K562 (cell line): ENCODE measurements around the gene SCFD2.

Source experiments
- MTA2 ChIP-seq: fragments of 450-650 bp; IDR thresholded peaks from 2 replicates; pipeline ENCODE4 v1.6.1; 2016; ENCODE audit warnings: low read depth
- POLR2A ChIP-seq: fragments of 450-650 bp; conservative IDR thresholded peaks from 2 replicates; pipeline ENCODE4 v1.6.1; 2016
- POLR3G ChIP-seq: IDR thresholded peaks from 2 replicates; pipeline ENCODE4 v1.6.1; 2011; ENCODE audit not compliant: insufficient read length, insufficient replicate concordance; ENCODE audit errors: extremely low read depth
- PRPF4 ChIP-seq: fragments of 200-400 bp; formaldehyde crosslinking; IDR thresholded peaks from one replicate; pipeline ENCODE4 v1.6.1; 2017; ENCODE audit warnings: low read length, low read depth, mild to moderate bottlenecking; ENCODE audit not compliant: insufficient read depth, poor library complexity, severe bottlenecking
- SMC3 ChIP-seq: conservative IDR thresholded peaks from 2 replicates; pipeline ENCODE4 v1.6.1; 2011; ENCODE audit warnings: low read depth, low read length, improper control_type of control experiment; ENCODE audit not compliant: insufficient read depth
- ZKSCAN3 ChIP-seq: fragments of 250-450 bp; sonication (Bioruptor Pico); IDR thresholded peaks from 2 replicates; pipeline ENCODE4 v1.4.0; 2020
- TF ChIP-seq, protein P1 (sequence below), 3 experiments: IDR thresholded peaks in 2 of 3; conservative IDR thresholded peaks in 1 of 3; 2 replicates each; pipeline ENCODE4 v1.5.1; 2011 to 2012; ENCODE audit warnings: low read length in 3 of 3, mild to moderate bottlenecking in 3 of 3, control low read depth in 2 of 3, improper control_type of control experiment in 1 of 3, inconsistent platforms in 1 of 3, low read depth in 1 of 3, mixed read lengths in 1 of 3, moderate library complexity in 1 of 3; ENCODE audit not compliant: insufficient read depth in 2 of 3
- TF ChIP-seq, protein P2 (sequence below): fragments of 450-650 bp; formaldehyde crosslinking; IDR thresholded peaks from 2 replicates; pipeline ENCODE4 v1.4.0; 2022; ENCODE audit warnings: mild to moderate bottlenecking, moderate library complexity

DNA sequence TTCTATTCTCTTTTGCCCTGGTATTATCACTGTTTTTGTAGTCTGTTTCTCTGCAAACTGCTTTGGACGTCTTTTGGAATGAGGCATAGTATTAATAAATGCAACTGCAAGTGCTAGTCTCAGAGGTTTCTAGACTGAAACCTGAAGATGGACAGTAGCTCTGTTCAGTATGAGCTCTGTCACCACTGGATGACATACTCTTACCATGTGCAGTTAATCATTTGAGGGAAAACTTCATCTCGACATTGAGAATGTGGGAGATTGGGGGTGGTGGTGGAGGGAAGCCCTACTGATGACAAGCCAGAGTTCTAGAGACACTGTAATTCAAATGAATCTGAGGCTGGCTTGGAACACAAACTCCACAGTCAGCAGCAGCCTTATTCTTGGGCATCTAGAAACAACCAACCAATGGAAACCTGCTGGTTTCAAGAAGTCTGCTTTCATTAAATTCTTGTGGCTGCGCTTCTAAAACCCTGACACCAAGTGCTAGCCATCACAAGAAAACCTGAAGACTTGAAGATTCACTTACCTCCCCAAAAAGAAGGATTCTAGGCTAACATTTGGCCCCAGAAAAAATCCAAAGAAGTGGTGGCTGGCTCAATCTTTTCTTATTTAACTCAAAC, 342.1 kb downstream of the SCFD2 start:
- TF ChIP-seq POLR2A (no peak), MTA2 (no peak), ZKSCAN3 (CRISPR knock-in tag) (no peak), POLR3G (no peak), PRPF4 (no peak), SMC3 (no peak)
- TF ChIP-seq, protein P1, sequence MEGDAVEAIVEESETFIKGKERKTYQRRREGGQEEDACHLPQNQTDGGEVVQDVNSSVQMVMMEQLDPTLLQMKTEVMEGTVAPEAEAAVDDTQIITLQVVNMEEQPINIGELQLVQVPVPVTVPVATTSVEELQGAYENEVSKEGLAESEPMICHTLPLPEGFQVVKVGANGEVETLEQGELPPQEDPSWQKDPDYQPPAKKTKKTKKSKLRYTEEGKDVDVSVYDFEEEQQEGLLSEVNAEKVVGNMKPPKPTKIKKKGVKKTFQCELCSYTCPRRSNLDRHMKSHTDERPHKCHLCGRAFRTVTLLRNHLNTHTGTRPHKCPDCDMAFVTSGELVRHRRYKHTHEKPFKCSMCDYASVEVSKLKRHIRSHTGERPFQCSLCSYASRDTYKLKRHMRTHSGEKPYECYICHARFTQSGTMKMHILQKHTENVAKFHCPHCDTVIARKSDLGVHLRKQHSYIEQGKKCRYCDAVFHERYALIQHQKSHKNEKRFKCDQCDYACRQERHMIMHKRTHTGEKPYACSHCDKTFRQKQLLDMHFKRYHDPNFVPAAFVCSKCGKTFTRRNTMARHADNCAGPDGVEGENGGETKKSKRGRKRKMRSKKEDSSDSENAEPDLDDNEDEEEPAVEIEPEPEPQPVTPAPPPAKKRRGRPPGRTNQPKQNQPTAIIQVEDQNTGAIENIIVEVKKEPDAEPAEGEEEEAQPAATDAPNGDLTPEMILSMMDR (IDR thresholded peaks at IDR 0.05 in 2 of 3, conservative IDR thresholded peaks at IDR 0.05 in 1 of 3; ENCODE audit: insufficient read depth in 2 of 3, low read depth in 1 of 3, low read length in 3 of 3): no peak
- TF ChIP-seq, protein P2, sequence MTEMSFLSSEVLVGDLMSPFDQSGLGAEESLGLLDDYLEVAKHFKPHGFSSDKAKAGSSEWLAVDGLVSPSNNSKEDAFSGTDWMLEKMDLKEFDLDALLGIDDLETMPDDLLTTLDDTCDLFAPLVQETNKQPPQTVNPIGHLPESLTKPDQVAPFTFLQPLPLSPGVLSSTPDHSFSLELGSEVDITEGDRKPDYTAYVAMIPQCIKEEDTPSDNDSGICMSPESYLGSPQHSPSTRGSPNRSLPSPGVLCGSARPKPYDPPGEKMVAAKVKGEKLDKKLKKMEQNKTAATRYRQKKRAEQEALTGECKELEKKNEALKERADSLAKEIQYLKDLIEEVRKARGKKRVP (CRISPR knock-in tag): no peak
